ENCODE results near the gene RCC2.
"Not testable (repeated sequence)": the region's sequence is repeated elsewhere in the genome, so short reads cannot be mapped to it uniquely, and the experiment has no call there.

RCC2 gene

GRCh38 chr1:17409391-17409811 lies 30.1 kb downstream of the RCC2 start:
- Histone ChIP-seq H2AFZ (ENCODE audit: low read depth) (no peak overlapping the region), H3K27me3 (ENCODE audit: insufficient read depth, low read depth) (no peaks in the 10 kb centered on the region), H3K4me2 (no peak overlapping the region), H3K36me3 (ENCODE audit: insufficient read depth) (no peaks in the 10 kb centered on the region; the same call in 1 of the 2 replicates), H3K79me2 (ENCODE audit: insufficient read depth, low read depth) (no peaks in the 10 kb centered on the region), H3K4me1 (ENCODE audit: low read depth, poor library complexity, severe bottlenecking) (no peaks in the 10 kb centered on the region), H4K20me1 (ENCODE audit: insufficient read depth) (no peaks in the 10 kb centered on the region), H3K9ac (no peak overlapping the region), H3K27ac (no peak overlapping the region), H3K4me3 (IDR thresholded peaks at IDR 0.05; ENCODE audit: insufficient read depth, low read depth, low read length) (no peak overlapping the region)
- no peak for TF ChIP-seq CTCF (conservative IDR thresholded peaks at IDR 0.05; ENCODE audit: low read depth, low read length)

DNA sequence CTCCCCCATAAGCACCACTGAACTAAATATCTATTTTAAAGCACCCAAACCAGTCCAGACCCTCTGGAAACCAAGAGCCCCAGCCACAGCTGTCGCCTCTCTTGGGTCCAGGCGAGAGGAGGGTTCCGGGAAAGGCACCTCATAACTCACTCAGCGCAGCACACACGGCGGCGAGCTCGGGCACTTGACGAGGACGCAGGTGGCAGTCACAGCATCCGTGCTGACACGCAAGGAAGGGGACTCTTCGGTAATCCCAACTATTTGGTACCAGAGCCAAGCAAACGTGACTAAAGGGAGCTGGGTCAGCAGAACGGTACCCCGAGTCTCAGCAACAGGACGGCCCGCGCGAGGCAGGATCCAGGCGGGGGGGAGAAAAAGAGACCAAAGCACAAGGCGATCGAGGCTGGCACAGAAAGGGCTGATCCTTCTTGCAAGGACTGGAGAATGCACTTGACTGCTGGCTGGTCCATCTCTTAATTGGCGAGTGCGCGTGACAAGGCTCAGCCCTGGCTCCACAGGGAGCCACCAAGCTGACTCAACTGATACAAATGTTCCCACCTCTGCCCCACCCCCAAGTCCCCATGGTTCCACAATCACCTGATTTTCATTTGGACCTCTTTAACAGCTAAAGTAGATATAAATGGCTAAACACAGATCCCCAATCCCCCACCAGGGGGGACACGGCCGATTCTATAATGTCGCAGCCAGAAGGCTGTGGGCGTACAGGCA lies 31.5 kb downstream of the RCC2 start:
- H3K79me2 ChIP-seq (ENCODE audit: insufficient read depth, low read depth); H4K20me1 ChIP-seq (ENCODE audit: insufficient read depth): not testable (repeated sequence)

GRCh38 chr1:17406760-17407475 lies 32.6 kb downstream of the RCC2 start:
- H3K9ac ChIP-seq; H4K20me1 ChIP-seq (ENCODE audit: insufficient read depth); H3K4me2 ChIP-seq; H3K27me3 ChIP-seq (ENCODE audit: insufficient read depth, low read depth); H3K27ac ChIP-seq; H3K4me1 ChIP-seq (ENCODE audit: low read depth, poor library complexity, severe bottlenecking); H3K79me2 ChIP-seq (ENCODE audit: insufficient read depth, low read depth); H3K4me3 ChIP-seq (IDR thresholded peaks at IDR 0.05; ENCODE audit: insufficient read depth, low read depth, low read length); H3K36me3 ChIP-seq (ENCODE audit: insufficient read depth); H2AFZ ChIP-seq (ENCODE audit: low read depth): not testable (repeated sequence)

More for the DNA sequence above, 31.5 kb downstream of the RCC2 start:
- not testable (repeated sequence) for H3K27ac ChIP-seq; H3K27me3 ChIP-seq (ENCODE audit: insufficient read depth, low read depth); H3K4me1 ChIP-seq (ENCODE audit: low read depth, poor library complexity, severe bottlenecking); H3K4me2 ChIP-seq; H3K9ac ChIP-seq; H3K36me3 ChIP-seq (ENCODE audit: insufficient read depth); H2AFZ ChIP-seq (ENCODE audit: low read depth); H3K4me3 ChIP-seq (IDR thresholded peaks at IDR 0.05; ENCODE audit: insufficient read depth, low read depth, low read length)

GRCh38 chr1:17405898-17406759 lies 33.3 kb downstream of the RCC2 start:
- Histone ChIP-seq H3K79me2 (ENCODE audit: insufficient read depth, low read depth) (no peaks in the 10 kb centered on the region), H3K4me3 (IDR thresholded peaks at IDR 0.05; ENCODE audit: insufficient read depth, low read depth, low read length) (no peak overlapping the region), H2AFZ (ENCODE audit: low read depth) (no peak overlapping the region), H3K4me2 (no peak overlapping the region), H3K27me3 (ENCODE audit: insufficient read depth, low read depth) (0 out of 2 replicates have a peak, but pooled peaks cover 2% of the 10 kb centered on the region), H3K9ac (no peak overlapping the region), H3K4me1 (ENCODE audit: low read depth, poor library complexity, severe bottlenecking) (no peaks in the 10 kb centered on the region), H4K20me1 (ENCODE audit: insufficient read depth) (no peaks in the 10 kb centered on the region), H3K36me3 (ENCODE audit: insufficient read depth) (no peaks in the 10 kb centered on the region), H3K27ac (no peak overlapping the region)
- TF ChIP-seq CTCF (conservative IDR thresholded peaks at IDR 0.05; ENCODE audit: low read depth, low read length) = peak; percentile 58

GRCh38 chr1:17404820-17405219 lies 34.7 kb downstream of the RCC2 start:
- Histone ChIP-seq H3K27me3 (ENCODE audit: insufficient read depth, low read depth) (0 out of 2 replicates have a peak, but pooled peaks cover 2% of the 10 kb centered on the region), H3K4me3 (IDR thresholded peaks at IDR 0.05; ENCODE audit: insufficient read depth, low read depth, low read length) (no peak overlapping the region), H4K20me1 (ENCODE audit: insufficient read depth) (no peaks in the 10 kb centered on the region), H3K4me1 (ENCODE audit: low read depth, poor library complexity, severe bottlenecking) (no peaks in the 10 kb centered on the region), H3K4me2 (no peak overlapping the region), H3K36me3 (ENCODE audit: insufficient read depth) (no peaks in the 10 kb centered on the region), H3K27ac (no peak overlapping the region), H2AFZ (ENCODE audit: low read depth) (no peak overlapping the region), H3K9ac (no peak overlapping the region), H3K79me2 (ENCODE audit: insufficient read depth, low read depth) (no peaks in the 10 kb centered on the region)
- no peak for TF ChIP-seq CTCF (conservative IDR thresholded peaks at IDR 0.05; ENCODE audit: low read depth, low read length)

Measured in KMS-11 (cell line).